Activated CD8-positive, alpha-beta T cell treated with anti-CD3 and anti-CD28 coated beads for 36 hours (primary cell): ENCODE data around the gene PDE4B. TPM values are rescaled to one million over a fixed set of nuclear protein-coding genes. Genes with fewer than 3 reads are reported as not detected.

Experiments used
- ATAC-seq: fragments of 200-7000 bp; cut with Tn5 transposase; one replicate; pipeline ENCODE4 v1.10.0; 2021; ENCODE audit warnings: mild to moderate bottlenecking, moderate library complexity
- CTCF ChIA-PET: fragments of 350-600 bp; sonication (Branson Sonifier 250); formaldehyde crosslinking; loops from one replicate; lab custom pipeline; 2021; ENCODE audit warnings: antibody characterized with exemption; lab: Charles Lee
- POLR2A ChIA-PET: fragments of 350-600 bp; sonication (Branson Sonifier 250); formaldehyde crosslinking; loops from one replicate; lab custom pipeline; 2021; ENCODE audit warnings: antibody characterized with exemption; lab: Charles Lee
- DNase-seq: peaks from one replicate; pipeline ENCODE4 v3.0.0-alpha.2; 2020
- H3K27ac Mint-ChIP-seq: one replicate; pipeline ENCODE4 v1.8.0; 2021; ENCODE audit warnings: mild to moderate bottlenecking, mixed read lengths
- H3K27me3 Mint-ChIP-seq: one replicate; pipeline ENCODE4 v1.8.0; 2021; ENCODE audit warnings: mixed read lengths
- H3K36me3 Mint-ChIP-seq: one replicate; pipeline ENCODE4 v1.8.0; 2021; ENCODE audit warnings: low read depth, mixed read lengths
- H3K4me1 Mint-ChIP-seq: one replicate; pipeline ENCODE4 v1.8.0; 2021; ENCODE audit warnings: low read depth, mixed read lengths
- H3K4me3 Mint-ChIP-seq: one replicate; pipeline ENCODE4 v1.8.0; 2021; ENCODE audit warnings: mild to moderate bottlenecking, moderate library complexity, mixed read lengths
- H3K9me3 Mint-ChIP-seq: one replicate; pipeline ENCODE4 v1.8.0; 2021; ENCODE audit warnings: mixed read lengths
- intact Hi-C: fragments of 100-400 bp; cut with micrococcal nuclease; formaldehyde crosslinking; loops from one replicate; pipeline ENCODE4 v1.10.0; 2022
- total RNA-seq, 2 experiments: library from RNA; stranded (reverse); gene quantifications; one replicate each; pipeline ENCODE4 v1.2.3, GENCODE V29; 2021
- TF ChIP-seq, protein P1 (sequence below): fragments of 200-600 bp; IDR thresholded peaks from one replicate; pipeline ENCODE4 v1.8.0; 2022; ENCODE audit warnings: antibody characterized with exemption, mild to moderate bottlenecking

PDE4B gene
- total RNA-seq, 2 experiments from 2014 or later = 32.4 to 33.1 TPM

DNA sequence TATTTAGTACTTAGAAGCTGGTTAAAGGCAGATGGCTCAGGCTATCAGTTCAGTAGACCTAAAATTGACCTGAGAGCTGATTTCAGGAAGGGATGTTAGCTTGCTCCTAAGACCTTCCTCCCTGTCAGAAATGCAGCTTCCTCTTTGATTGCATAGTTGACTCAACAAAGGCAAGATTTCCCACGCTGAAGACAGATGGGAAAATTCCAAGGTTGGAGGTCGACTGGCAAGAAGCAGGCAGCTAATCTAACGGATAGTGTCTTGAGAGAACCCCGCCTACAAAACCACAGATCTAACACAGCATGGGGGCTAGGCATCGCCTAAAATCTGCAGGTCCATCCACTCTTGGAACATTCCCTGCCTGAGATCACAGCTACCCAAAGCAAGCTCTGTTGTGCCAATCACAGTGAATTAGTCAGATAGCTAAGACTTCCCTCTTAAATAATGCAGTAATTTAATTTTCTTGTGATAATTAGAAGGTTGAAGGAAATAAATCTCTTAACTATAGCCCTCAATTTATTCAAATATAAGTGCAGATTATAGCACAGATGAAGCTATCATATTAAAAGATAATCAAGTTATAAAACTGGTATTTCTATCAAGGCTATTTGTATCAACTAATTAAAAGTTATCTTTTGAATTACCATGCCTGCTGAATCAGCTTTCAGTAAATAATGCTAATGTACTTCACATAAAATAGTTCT lies 383.5 kb downstream of the PDE4B start:
- DNase-seq (no peak), ATAC-seq (no peak)
- intact Hi-C loops = no loop called here
- H3K27ac Mint-ChIP-seq = no peak overlapping the region
- ChIA-PET CTCF (interaction anchor here (1.0 to 2.2 kb wide), 2 partner anchors 9 to 66 kb away, joined by 3 to 9 read pairs; no protein-coding TSS in a partner anchor), POLR2A (no interaction called here)
- no peak overlapping the region for H3K4me3 Mint-ChIP-seq
- TF ChIP-seq, protein P1, sequence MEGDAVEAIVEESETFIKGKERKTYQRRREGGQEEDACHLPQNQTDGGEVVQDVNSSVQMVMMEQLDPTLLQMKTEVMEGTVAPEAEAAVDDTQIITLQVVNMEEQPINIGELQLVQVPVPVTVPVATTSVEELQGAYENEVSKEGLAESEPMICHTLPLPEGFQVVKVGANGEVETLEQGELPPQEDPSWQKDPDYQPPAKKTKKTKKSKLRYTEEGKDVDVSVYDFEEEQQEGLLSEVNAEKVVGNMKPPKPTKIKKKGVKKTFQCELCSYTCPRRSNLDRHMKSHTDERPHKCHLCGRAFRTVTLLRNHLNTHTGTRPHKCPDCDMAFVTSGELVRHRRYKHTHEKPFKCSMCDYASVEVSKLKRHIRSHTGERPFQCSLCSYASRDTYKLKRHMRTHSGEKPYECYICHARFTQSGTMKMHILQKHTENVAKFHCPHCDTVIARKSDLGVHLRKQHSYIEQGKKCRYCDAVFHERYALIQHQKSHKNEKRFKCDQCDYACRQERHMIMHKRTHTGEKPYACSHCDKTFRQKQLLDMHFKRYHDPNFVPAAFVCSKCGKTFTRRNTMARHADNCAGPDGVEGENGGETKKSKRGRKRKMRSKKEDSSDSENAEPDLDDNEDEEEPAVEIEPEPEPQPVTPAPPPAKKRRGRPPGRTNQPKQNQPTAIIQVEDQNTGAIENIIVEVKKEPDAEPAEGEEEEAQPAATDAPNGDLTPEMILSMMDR = no peak
- no peaks in the 10 kb centered on the region for H3K9me3 Mint-ChIP-seq
- peaks cover 2% of the 10 kb centered on the region for H3K4me1 Mint-ChIP-seq
- H3K36me3 Mint-ChIP-seq = no peaks in the 10 kb centered on the region
- no peaks in the 10 kb centered on the region for H3K27me3 Mint-ChIP-seq

DNA sequence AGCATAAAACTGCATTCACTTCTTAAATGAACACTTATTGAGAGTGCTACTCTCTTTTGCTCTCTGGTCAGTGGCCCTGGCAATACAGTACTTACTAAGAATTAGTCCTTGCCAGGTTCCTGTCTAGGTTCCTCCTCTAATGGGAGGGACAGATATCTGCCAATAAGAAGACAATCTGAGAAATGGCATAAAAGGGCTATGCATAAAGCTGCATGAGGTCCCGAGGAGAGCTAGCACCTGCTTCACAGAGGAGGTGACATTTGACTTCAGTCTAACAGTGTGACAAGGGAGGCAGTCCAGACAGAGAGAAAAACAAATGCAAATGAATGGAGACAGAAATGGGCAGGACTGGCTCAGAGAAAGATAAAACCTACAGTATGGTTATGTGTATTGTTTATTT lies 384.1 kb downstream of the PDE4B start:
- no peaks in the 10 kb centered on the region for H3K27me3 Mint-ChIP-seq
- ChIA-PET CTCF (interaction anchor here (1.0 to 2.2 kb wide), 2 partner anchors 10 to 66 kb away, joined by 3 to 9 read pairs; no protein-coding TSS in a partner anchor), POLR2A (no interaction called here)
- TF ChIP-seq, protein P1 = no peak
- no peak overlapping the region for H3K4me3 Mint-ChIP-seq
- intact Hi-C loops = no loop called here
- ATAC-seq (no peak), DNase-seq (no peak)
- peaks cover 7% of the 10 kb centered on the region for H3K4me1 Mint-ChIP-seq
- no peak overlapping the region for H3K27ac Mint-ChIP-seq
- no peaks in the 10 kb centered on the region for H3K9me3 Mint-ChIP-seq
- no peaks in the 10 kb centered on the region for H3K36me3 Mint-ChIP-seq

- Mint-ChIP-seq H3K27ac (no peak overlapping the region), H3K9me3 (no peaks in the 10 kb centered on the region), H3K4me1 (peaks cover 10% of the 10 kb centered on the region), H3K27me3 (no peaks in the 10 kb centered on the region), H3K36me3 (no peaks in the 10 kb centered on the region), H3K4me3 (no peak overlapping the region)
- ChIA-PET CTCF (interaction anchor here (1.0 kb wide), 1 partner anchor 11 kb away, joined by 3 read pairs; no protein-coding TSS in a partner anchor), POLR2A (interaction anchor here (1.0 kb wide), 1 partner anchor 18 kb away, joined by 3 read pairs; no protein-coding TSS in a partner anchor)
- DNase-seq (no peak), ATAC-seq (no peak)
- TF ChIP-seq, protein P1 = no peak
- intact Hi-C loops = no loop called here
Observed at GRCh38 chr1:66177510-66177909, 384.8 kb downstream of the PDE4B start.

DNA sequence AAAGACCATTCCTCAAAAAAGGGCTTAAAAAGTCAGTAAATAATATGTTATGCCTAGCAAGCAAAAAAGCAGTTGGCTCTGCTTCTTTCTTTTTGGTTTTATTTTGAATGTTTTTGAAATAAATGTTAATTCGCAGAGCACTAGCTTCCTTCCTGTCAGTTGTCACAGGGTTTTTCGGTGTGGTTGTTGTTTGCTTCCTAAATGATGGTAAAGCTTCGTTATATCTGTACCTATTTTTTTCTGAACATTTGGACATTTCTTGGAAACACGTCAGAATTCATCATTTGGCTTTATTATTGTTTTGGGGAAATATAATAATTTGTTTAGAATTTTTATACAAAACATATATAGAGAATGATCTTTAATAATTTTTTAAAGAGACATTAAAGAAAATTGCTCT lies 389.3 kb downstream of the PDE4B start:
- ATAC-seq (no peak), DNase-seq (no peak)
- CTCF ChIA-PET = interaction anchor here (1.2 to 4.6 kb wide), 4 partner anchors 12 to 265 kb away, joined by 3 to 39 read pairs (median 6); no protein-coding TSS in a partner anchor
- peaks cover 21% of the 10 kb centered on the region for H3K4me1 Mint-ChIP-seq
- H3K36me3 Mint-ChIP-seq = no peaks in the 10 kb centered on the region
- no peak overlapping the region for H3K4me3 Mint-ChIP-seq
- TF ChIP-seq, protein P1 = no peak
- intact Hi-C loops = no loop called here
- POLR2A ChIA-PET = interaction anchor here (1.3 kb wide), 1 partner anchor 61 kb away, joined by 3 read pairs; no protein-coding TSS in a partner anchor
- H3K27ac Mint-ChIP-seq = no peak overlapping the region
- H3K9me3 Mint-ChIP-seq = no peaks in the 10 kb centered on the region
- H3K27me3 Mint-ChIP-seq = no peaks in the 10 kb centered on the region
